AG20443 (cell line): Measurements from ENCODE around the gene UBE3C.

ENCODE experiments used
- DNase-seq: peaks from one replicate; pipeline ENCODE4 v3.0.0; 2012; ENCODE audit warnings: low spot score, mixed read lengths

UBE3C gene

GRCh38 chr7:157292770-157293412 is 154.2 kb downstream of the UBE3C start:
- peak; percentile 10 for DNase-seq

GRCh38 chr7:157293413-157293788 is 154.7 kb downstream of the UBE3C start:
- no peak for DNase-seq

GRCh38 chr7:157294773-157295172 is 156.0 kb downstream of the UBE3C start:
- peak; percentile 5 for DNase-seq

- no peak for DNase-seq
Observed at GRCh38 chr7:157295338-157295737, 156.6 kb downstream of the UBE3C start.

- no peak for DNase-seq
Observed at GRCh38 chr7:157297185-157297584, 158.5 kb downstream of the UBE3C start.

GRCh38 chr7:157299317-157299612 is 160.5 kb downstream of the UBE3C start:
- DNase-seq: no peak

- DNase-seq: no peak
Observed at GRCh38 chr7:157299613-157300368, 161.1 kb downstream of the UBE3C start.

GRCh38 chr7:157300369-157300825 is 161.7 kb downstream of the UBE3C start:
- no peak for DNase-seq

- no peak for DNase-seq
Observed at GRCh38 chr7:157301610-157302120, 162.9 kb downstream of the UBE3C start.

- no peak for DNase-seq
Observed at GRCh38 chr7:157306846-157307838, 168.4 kb downstream of the UBE3C start.

- peak; percentile 88 for DNase-seq
Observed at GRCh38 chr7:157309988-157310668, 171.4 kb downstream of the UBE3C start.

- peak; percentile 25 for DNase-seq
Observed at GRCh38 chr7:157310676-157311185, 172.0 kb downstream of the UBE3C start.

GRCh38 chr7:157312941-157313340 is 174.2 kb downstream of the UBE3C start:
- DNase-seq: no peak

GRCh38 chr7:157313645-157314044 is 174.9 kb downstream of the UBE3C start:
- DNase-seq: peak; percentile 2

GRCh38 chr7:157318015-157318706 is 179.4 kb downstream of the UBE3C start:
- no peak for DNase-seq
